Caco-2 (cell line): ENCODE data around the gene TRAPPC14. TPM values are rescaled to one million over a fixed set of nuclear protein-coding genes. Genes with fewer than 3 reads are reported as not detected.
A peak's percentile ranks its signal among the peaks of the same experiment; 100 is the strongest.

Source experiments
- BruUV-seq: library from RNA; stranded (reverse); fragments of 400-500 nt; replicated peaks from 2 replicates; lab custom pipeline; 2021; lab: Mats Ljungman, UMichigan
- CTCF ChIA-PET: fragments of 300-600 bp; sonication (Branson Sonifier 250); formaldehyde crosslinking; loops from one replicate; lab custom pipeline; 2022; ENCODE audit warnings: antibody characterized with exemption; lab: Charles Lee
- POLR2A ChIA-PET: fragments of 300-600 bp; sonication (Branson Sonifier 250); formaldehyde crosslinking; loops from one replicate; lab custom pipeline; 2022; ENCODE audit warnings: antibody characterized with exemption; lab: Charles Lee
- DNase-seq, 2 experiments: peaks; one replicate each; pipeline versions ENCODE4 v3.0.0 to v3.0.0-alpha.2; 2020 to 2022
- H3K27me3 ChIP-seq: replicated peaks from 2 replicates; pipeline ENCODE4 v1.6.0; 2011; ENCODE audit warnings: low read length; ENCODE audit not compliant: control insufficient read depth, insufficient read depth
- H3K36me3 ChIP-seq: 2 replicates; pipeline ENCODE4 v1.5.1; 2011; ENCODE audit warnings: low read length; ENCODE audit not compliant: control insufficient read depth, insufficient read depth
- H3K4me1 ChIP-seq: fragments of 250-450 bp; sonication (Bioruptor Pico); 2 replicates; pipeline ENCODE4 v1.5.1; 2020; ENCODE audit warnings: mild to moderate bottlenecking
- H3K4me3 ChIP-seq: 2 replicates; pipeline ENCODE4 v1.5.1; 2011; ENCODE audit warnings: low read depth, mild to moderate bottlenecking, control low read depth, low read length
- H3K9me3 ChIP-seq: fragments of 250-450 bp; sonication (Bioruptor Pico); 2 replicates; pipeline ENCODE4 v1.5.1; 2020; ENCODE audit warnings: mild to moderate bottlenecking, moderate library complexity
- H3K27ac Mint-ChIP-seq: one replicate; pipeline ENCODE4 v1.8.0; 2022; ENCODE audit warnings: mixed read lengths; ENCODE audit not compliant: unreplicated experiment
- H3K27me3 Mint-ChIP-seq: one replicate; pipeline ENCODE4 v1.8.0; 2022; ENCODE audit warnings: mixed read lengths; ENCODE audit not compliant: insufficient read depth, unreplicated experiment
- H3K36me3 Mint-ChIP-seq: one replicate; pipeline ENCODE4 v1.8.0; 2022; ENCODE audit warnings: mild to moderate bottlenecking, mixed read lengths; ENCODE audit not compliant: insufficient read depth, unreplicated experiment
- H3K4me1 Mint-ChIP-seq: one replicate; pipeline ENCODE4 v1.8.0; 2022; ENCODE audit warnings: low read depth, mixed read lengths; ENCODE audit not compliant: unreplicated experiment
- H3K4me3 Mint-ChIP-seq: one replicate; pipeline ENCODE4 v1.8.0; 2022; ENCODE audit warnings: mild to moderate bottlenecking, moderate library complexity, mixed read lengths; ENCODE audit not compliant: unreplicated experiment
- H3K9me3 Mint-ChIP-seq: one replicate; pipeline ENCODE4 v1.8.0; 2022; ENCODE audit warnings: mixed read lengths; ENCODE audit not compliant: unreplicated experiment
- intact Hi-C: fragments of 100-400 bp; cut with micrococcal nuclease; formaldehyde crosslinking; loops from one replicate; pipeline ENCODE4 v1.10.0; 2022; ENCODE audit not compliant: unreplicated experiment
- total RNA-seq: library from RNA; stranded (reverse); gene quantifications from 2 replicates; pipeline ENCODE4 v1.2.3, GENCODE V29; 2022
- TF ChIP-seq, protein P1 (sequence below), 2 experiments: fragments of 200-600 bp in 1 of 2; IDR thresholded peaks; 1 replicate in 1 of 2; 2 replicates in 1 of 2; pipeline versions ENCODE4 v1.5.1 to v1.8.0; 2011 to 2022; ENCODE audit warnings: antibody characterized with exemption in 1 of 2, control low read depth in 1 of 2, inconsistent platforms in 1 of 2, low read depth in 1 of 2, low read length in 1 of 2, mild to moderate bottlenecking in 1 of 2, moderate library complexity in 1 of 2; ENCODE audit not compliant: insufficient read depth in 1 of 2, severe bottlenecking in 1 of 2, unreplicated experiment in 1 of 2

TRAPPC14 gene
- total RNA-seq, 1 experiment from 2014 or later, result 23.2 TPM

DNA sequence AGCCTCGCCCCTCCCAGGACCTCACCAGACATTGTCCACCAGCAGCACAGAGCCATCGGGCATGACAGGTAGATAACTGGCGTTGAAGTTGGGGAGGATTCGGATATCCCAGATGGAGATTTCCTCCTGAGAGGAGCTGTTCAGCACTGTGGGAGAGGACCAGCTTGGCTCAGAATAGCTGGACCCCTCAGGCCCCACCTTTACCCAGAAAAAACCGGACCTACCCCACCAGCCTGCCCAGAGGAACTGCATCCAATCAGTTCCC is 1.5 kb downstream of the TRAPPC14 start:
- H3K4me1 Mint-ChIP-seq, result peaks cover 15% of the 10 kb centered on the region
- H3K4me3 Mint-ChIP-seq, result peak overlapping the region; percentile 79
- peaks cover 74% of the 10 kb centered on the region for H3K36me3 Mint-ChIP-seq
- ChIA-PET POLR2A (interaction anchor here (0.8 to 1.4 kb wide), 3 partner anchors 8 to 115 kb away, joined by 3 to 7 read pairs (median 5); partner anchors contain the start of genes GAL3ST4 and LAMTOR4), CTCF (interaction anchor here (0.6 kb wide), 1 partner anchor 10 kb away, joined by 3 read pairs; no protein-coding TSS in a partner anchor)
- H3K27ac Mint-ChIP-seq, result peak overlapping the region; percentile 90
- BruUV-seq, result no TSS peak
- no peaks in the 10 kb centered on the region for H3K9me3 ChIP-seq
- H3K4me3 ChIP-seq, result no peak overlapping the region
- intact Hi-C loops, result no loop called here
- no peaks in the 10 kb centered on the region for H3K9me3 Mint-ChIP-seq
- TF ChIP-seq, protein P1, sequence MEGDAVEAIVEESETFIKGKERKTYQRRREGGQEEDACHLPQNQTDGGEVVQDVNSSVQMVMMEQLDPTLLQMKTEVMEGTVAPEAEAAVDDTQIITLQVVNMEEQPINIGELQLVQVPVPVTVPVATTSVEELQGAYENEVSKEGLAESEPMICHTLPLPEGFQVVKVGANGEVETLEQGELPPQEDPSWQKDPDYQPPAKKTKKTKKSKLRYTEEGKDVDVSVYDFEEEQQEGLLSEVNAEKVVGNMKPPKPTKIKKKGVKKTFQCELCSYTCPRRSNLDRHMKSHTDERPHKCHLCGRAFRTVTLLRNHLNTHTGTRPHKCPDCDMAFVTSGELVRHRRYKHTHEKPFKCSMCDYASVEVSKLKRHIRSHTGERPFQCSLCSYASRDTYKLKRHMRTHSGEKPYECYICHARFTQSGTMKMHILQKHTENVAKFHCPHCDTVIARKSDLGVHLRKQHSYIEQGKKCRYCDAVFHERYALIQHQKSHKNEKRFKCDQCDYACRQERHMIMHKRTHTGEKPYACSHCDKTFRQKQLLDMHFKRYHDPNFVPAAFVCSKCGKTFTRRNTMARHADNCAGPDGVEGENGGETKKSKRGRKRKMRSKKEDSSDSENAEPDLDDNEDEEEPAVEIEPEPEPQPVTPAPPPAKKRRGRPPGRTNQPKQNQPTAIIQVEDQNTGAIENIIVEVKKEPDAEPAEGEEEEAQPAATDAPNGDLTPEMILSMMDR (IDR thresholded peaks at IDR 0.05; ENCODE audit: insufficient read depth in 1 of 2, low read depth in 1 of 2, low read length in 1 of 2, severe bottlenecking in 1 of 2, unreplicated experiment in 1 of 2), result no peak
- DNase-seq, result no peak
- no peaks in the 10 kb centered on the region; the same call in 1 of the 2 replicates for H3K36me3 ChIP-seq
- H3K4me1 ChIP-seq, result peaks cover 18% of the 10 kb centered on the region
- no peaks in the 10 kb centered on the region for H3K27me3 ChIP-seq
- no peaks in the 10 kb centered on the region for H3K27me3 Mint-ChIP-seq

GRCh38 chr7:100156331-100157068 is 2.0 kb downstream of the TRAPPC14 start:
- Histone ChIP-seq H3K4me3 (no peak overlapping the region), H3K9me3 (no peaks in the 10 kb centered on the region), H3K27me3 (no peaks in the 10 kb centered on the region), H3K36me3 (no peaks in the 10 kb centered on the region; the same call in 1 of the 2 replicates), H3K4me1 (peaks cover 18% of the 10 kb centered on the region)
- no peak for DNase-seq
- Mint-ChIP-seq H3K27me3 (no peaks in the 10 kb centered on the region), H3K4me3 (peak overlapping the region; percentile 79), H3K27ac (peak overlapping the region; percentile 90), H3K4me1 (peaks cover 15% of the 10 kb centered on the region), H3K9me3 (no peaks in the 10 kb centered on the region), H3K36me3 (peaks cover 79% of the 10 kb centered on the region)
- POLR2A ChIA-PET, result interaction anchor here (0.8 kb wide), 1 partner anchor 115 kb away, joined by 3 read pairs; no protein-coding TSS in a partner anchor
- intact Hi-C loops, result no loop called here
- CTCF ChIA-PET, result no interaction called here
- BruUV-seq, result no TSS peak
- TF ChIP-seq, protein P1 (IDR thresholded peaks at IDR 0.05; ENCODE audit: insufficient read depth in 1 of 2, low read depth in 1 of 2, low read length in 1 of 2, severe bottlenecking in 1 of 2, unreplicated experiment in 1 of 2), result no peak

DNA sequence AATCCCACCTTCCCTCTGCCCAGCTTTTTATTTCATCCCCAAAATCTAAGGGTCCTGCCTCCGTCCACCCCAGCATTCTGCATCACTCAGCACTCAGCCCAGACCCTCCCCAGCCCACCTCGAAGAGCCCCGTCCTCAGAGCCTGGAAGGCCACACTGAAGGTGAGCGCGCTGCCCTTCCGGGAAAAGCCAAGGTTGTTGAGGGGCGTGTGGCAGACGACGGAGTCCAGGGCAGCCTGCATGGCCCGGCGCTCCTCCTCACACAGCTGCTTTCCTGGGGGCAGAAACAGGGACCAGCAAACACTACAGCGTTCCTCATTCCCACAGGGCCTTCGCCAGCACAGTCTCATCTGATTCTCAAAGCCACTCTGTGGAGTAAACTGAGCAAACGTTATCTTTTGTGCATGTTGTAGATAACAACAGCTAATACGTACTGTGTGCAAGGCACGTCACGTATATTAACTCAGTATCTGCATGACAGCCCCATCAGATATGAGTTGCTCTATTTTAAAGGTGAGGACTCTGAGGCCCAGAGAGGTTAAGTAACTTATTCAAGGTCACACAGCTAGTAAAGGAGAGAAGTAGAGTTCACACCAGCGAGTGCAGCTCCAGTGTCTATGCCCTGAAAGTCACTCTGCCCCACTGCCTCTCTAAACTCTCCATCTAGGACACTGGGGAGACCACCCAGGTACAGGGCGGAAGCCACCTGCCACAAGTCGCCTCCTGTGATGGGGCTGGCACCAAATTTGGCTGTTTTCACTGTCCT is 2.8 kb downstream of the TRAPPC14 start:
- H3K4me1 Mint-ChIP-seq, result peaks cover 16% of the 10 kb centered on the region
- Histone ChIP-seq H3K4me3 (no peak overlapping the region), H3K9me3 (no peaks in the 10 kb centered on the region), H3K4me1 (peaks cover 18% of the 10 kb centered on the region), H3K36me3 (no peaks in the 10 kb centered on the region; the same call in 1 of the 2 replicates), H3K27me3 (no peaks in the 10 kb centered on the region)
- H3K36me3 Mint-ChIP-seq, result peaks cover 85% of the 10 kb centered on the region
- H3K4me3 Mint-ChIP-seq, result peak overlapping the region; percentile 79
- POLR2A ChIA-PET, result interaction anchor here (0.8 kb wide), 1 partner anchor 11 kb away, joined by 3 read pairs; no protein-coding TSS in a partner anchor
- H3K27me3 Mint-ChIP-seq, result no peaks in the 10 kb centered on the region
- CTCF ChIA-PET, result no interaction called here
- TF ChIP-seq, protein P1 (IDR thresholded peaks at IDR 0.05; ENCODE audit: insufficient read depth in 1 of 2, low read depth in 1 of 2, low read length in 1 of 2, severe bottlenecking in 1 of 2, unreplicated experiment in 1 of 2), result no peak
- DNase-seq, result no peak
- H3K9me3 Mint-ChIP-seq, result no peaks in the 10 kb centered on the region
- intact Hi-C loops, result no loop called here
- no peak overlapping the region for H3K27ac Mint-ChIP-seq
- no TSS peak for BruUV-seq
